Measurements from ENCODE around the gene DCAF6.

DNA sequence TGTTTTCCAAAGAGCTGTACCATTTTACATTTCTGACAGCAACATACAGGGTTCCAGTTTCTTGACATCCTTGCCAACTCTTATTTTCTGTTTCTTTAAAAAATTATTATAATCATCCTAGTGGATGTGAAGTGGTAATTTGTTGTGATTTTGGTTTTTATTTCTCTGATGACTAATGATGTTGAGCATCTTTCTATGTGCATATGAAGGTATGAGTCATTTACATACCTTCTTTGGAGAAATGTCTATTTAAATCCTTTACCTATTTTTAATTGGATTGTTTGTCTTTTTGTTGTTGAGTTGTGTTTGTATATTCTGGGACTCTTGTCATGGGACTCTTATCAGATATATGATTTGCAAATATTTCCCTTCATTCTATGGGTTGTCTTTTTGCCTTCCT is 21.2 kb downstream of the DCAF6 start:
- TF ChIP-seq, protein P1, sequence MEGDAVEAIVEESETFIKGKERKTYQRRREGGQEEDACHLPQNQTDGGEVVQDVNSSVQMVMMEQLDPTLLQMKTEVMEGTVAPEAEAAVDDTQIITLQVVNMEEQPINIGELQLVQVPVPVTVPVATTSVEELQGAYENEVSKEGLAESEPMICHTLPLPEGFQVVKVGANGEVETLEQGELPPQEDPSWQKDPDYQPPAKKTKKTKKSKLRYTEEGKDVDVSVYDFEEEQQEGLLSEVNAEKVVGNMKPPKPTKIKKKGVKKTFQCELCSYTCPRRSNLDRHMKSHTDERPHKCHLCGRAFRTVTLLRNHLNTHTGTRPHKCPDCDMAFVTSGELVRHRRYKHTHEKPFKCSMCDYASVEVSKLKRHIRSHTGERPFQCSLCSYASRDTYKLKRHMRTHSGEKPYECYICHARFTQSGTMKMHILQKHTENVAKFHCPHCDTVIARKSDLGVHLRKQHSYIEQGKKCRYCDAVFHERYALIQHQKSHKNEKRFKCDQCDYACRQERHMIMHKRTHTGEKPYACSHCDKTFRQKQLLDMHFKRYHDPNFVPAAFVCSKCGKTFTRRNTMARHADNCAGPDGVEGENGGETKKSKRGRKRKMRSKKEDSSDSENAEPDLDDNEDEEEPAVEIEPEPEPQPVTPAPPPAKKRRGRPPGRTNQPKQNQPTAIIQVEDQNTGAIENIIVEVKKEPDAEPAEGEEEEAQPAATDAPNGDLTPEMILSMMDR (IDR thresholded peaks at IDR 0.05) = no peak
- TF ChIP-seq POLR2A (IDR thresholded peaks at IDR 0.05) = no peak
